Cardiac fibroblast (primary cell): Measurements from ENCODE around the gene G6PC2.

Source experiments
- DNase-seq, 2 donors: peaks; one replicate each; pipeline versions ENCODE4 v3.0.0 to v3.0.0-alpha.2; 2010; ENCODE audit warnings: low read depth in 2 of 2
- H3K4me3 ChIP-seq, 2 donors: replicated peaks in 1 of 2; 1 replicate in 1 of 2; 2 replicates in 1 of 2; pipeline ENCODE4 v1.5.1; 2011; ENCODE audit warnings: low read depth in 2 of 2, low read length in 2 of 2, mild to moderate bottlenecking in 2 of 2, moderate library complexity in 1 of 2
- CTCF ChIP-seq: IDR thresholded peaks from one replicate; pipeline ENCODE4 v1.5.1; 2011; ENCODE audit warnings: low read depth, mild to moderate bottlenecking, low read length, inconsistent platforms

G6PC2 gene

GRCh38 chr2:168944065-168944464 lies 43.0 kb downstream of the G6PC2 start:
- DNase-seq: peak in 1 of 2 donors; percentile 14
- no peak overlapping the region for H3K4me3 ChIP-seq
- TF ChIP-seq CTCF: no peak

GRCh38 chr2:168945508-168945907 lies 44.4 kb downstream of the G6PC2 start:
- no peak for TF ChIP-seq CTCF
- H3K4me3 ChIP-seq: no peak overlapping the region
- no peak for DNase-seq

GRCh38 chr2:168948621-168949212 lies 47.6 kb downstream of the G6PC2 start:
- TF ChIP-seq CTCF: peak; percentile 67
- no peak overlapping the region for H3K4me3 ChIP-seq
- peak; percentile 30 to 52 for DNase-seq

- no peak for TF ChIP-seq CTCF
- no peak for DNase-seq
- H3K4me3 ChIP-seq: no peak overlapping the region
Observed at GRCh38 chr2:168949324-168949723, 48.2 kb downstream of the G6PC2 start.

- no peak for DNase-seq
- no peak overlapping the region for H3K4me3 ChIP-seq
- TF ChIP-seq CTCF: no peak
Observed at GRCh38 chr2:168951871-168952270, 50.8 kb downstream of the G6PC2 start.

- no peak overlapping the region for H3K4me3 ChIP-seq
- DNase-seq: no peak
- no peak for TF ChIP-seq CTCF
Observed at GRCh38 chr2:168952424-168952823, 51.3 kb downstream of the G6PC2 start.

GRCh38 chr2:168954256-168954655 lies 53.2 kb downstream of the G6PC2 start:
- peak in 1 of 2 donors; percentile 80 for DNase-seq
- H3K4me3 ChIP-seq: no peak overlapping the region
- no peak for TF ChIP-seq CTCF
